Thoracic aorta (tissue), 2 donors: Measurements from ENCODE around the gene RNF223. TPM values are rescaled to one million over a fixed set of nuclear protein-coding genes. Genes with fewer than 3 reads are reported as not detected.

ENCODE experiments used
- ATAC-seq: fragments of 150-250 bp; one replicate; pipeline ENCODE4 v1.8.0; 2017; ENCODE audit warnings: low read depth; ENCODE audit not compliant: insufficient number of reproducible peaks, low FRiP score
- DNase-seq: peaks from one replicate; pipeline ENCODE4 v3.0.0-alpha.2; 2020; ENCODE audit warnings: low spot score
- H3K27ac ChIP-seq, 2 donors: fragments of 200-600 bp; sonication (generic); 1 replicate in 1 of 2; 2 replicates in 1 of 2; pipeline ENCODE4 v1.5.1; 2016; ENCODE audit warnings: mild to moderate bottlenecking in 2 of 2, moderate library complexity in 2 of 2
- H3K27me3 ChIP-seq: fragments of 200-600 bp; sonication (generic); replicated peaks from 2 replicates; pipeline ENCODE4 v1.6.0; 2016; ENCODE audit warnings: mild to moderate bottlenecking; ENCODE audit not compliant: insufficient read depth
- H3K36me3 ChIP-seq: fragments of 200-600 bp; sonication (generic); one replicate; pipeline ENCODE4 v1.5.1; 2016
- H3K4me1 ChIP-seq, 2 donors: fragments of 200-600 bp; sonication (generic); 1 replicate in 1 of 2; 2 replicates in 1 of 2; pipeline versions ENCODE4 v1.5.1 to v1.6.0; 2016; ENCODE audit warnings: low read depth in 2 of 2, mild to moderate bottlenecking in 1 of 2; ENCODE audit not compliant: control insufficient read depth in 1 of 2
- H3K4me3 ChIP-seq: fragments of 200-600 bp; sonication (generic); 2 replicates; pipeline ENCODE4 v1.5.1; 2016; ENCODE audit warnings: mild to moderate bottlenecking
- H3K9me3 ChIP-seq: fragments of 200-600 bp; sonication (generic); 2 replicates; pipeline ENCODE4 v1.5.1; 2016
- CTCF ChIP-seq: fragments of 200-600 bp; sonication (generic); IDR thresholded peaks from one replicate; pipeline ENCODE4 v1.5.1; 2019; ENCODE audit warnings: antibody characterized with exemption
- total RNA-seq, 2 donors: library from RNA; depleted of rRNA; stranded (reverse); fragments of >200 nt; gene quantifications; one replicate each; pipeline versions ENCODE4 v1.1.0 to v1.2.3, GENCODE V29; 2016

The RNF223 gene
- total RNA-seq, 2 donors from 2014 or later, result 0.71 TPM; not detected in 1

- no peak for TF ChIP-seq CTCF
- H3K36me3 ChIP-seq, result no peaks in the 10 kb centered on the region
- H3K4me3 ChIP-seq, result no peak overlapping the region
- H3K27me3 ChIP-seq, result no peaks in the 10 kb centered on the region
- DNase-seq (no peak), ATAC-seq (no peak)
- peaks cover 3 to 4% of the 10 kb centered on the region in 2 donors for H3K4me1 ChIP-seq
- no peak overlapping the region for H3K27ac ChIP-seq
- no peaks in the 10 kb centered on the region for H3K9me3 ChIP-seq
Observed at GRCh38 chr1:1074631-1075147, 583 bp upstream of the RNF223 start.

GRCh38 chr1:1072849-1073742 lies 1.0 kb downstream of the RNF223 start:
- no peak for TF ChIP-seq CTCF
- H3K9me3 ChIP-seq, result no peaks in the 10 kb centered on the region
- H3K36me3 ChIP-seq, result no peaks in the 10 kb centered on the region
- ATAC-seq, result no peak
- no peak overlapping the region for H3K4me3 ChIP-seq
- DNase-seq, result no peak
- no peaks in the 10 kb centered on the region for H3K27me3 ChIP-seq
- peaks cover 0 to 12% of the 10 kb centered on the region in 2 donors for H3K4me1 ChIP-seq
- H3K27ac ChIP-seq, result no peak overlapping the region

GRCh38 chr1:1072299-1072848 lies 1.7 kb downstream of the RNF223 start:
- ATAC-seq, result no peak
- H3K4me3 ChIP-seq, result no peak overlapping the region
- H3K27me3 ChIP-seq, result no peaks in the 10 kb centered on the region
- no peak for DNase-seq
- H3K9me3 ChIP-seq, result no peaks in the 10 kb centered on the region
- TF ChIP-seq CTCF, result no peak
- H3K36me3 ChIP-seq, result no peaks in the 10 kb centered on the region
- H3K27ac ChIP-seq, result no peak overlapping the region
- peaks cover 0 to 14% of the 10 kb centered on the region in 2 donors for H3K4me1 ChIP-seq

GRCh38 chr1:1071486-1072298 lies 2.4 kb downstream of the RNF223 start:
- ATAC-seq (no peak), DNase-seq (no peak)
- Histone ChIP-seq H3K4me3 (no peak overlapping the region), H3K36me3 (no peaks in the 10 kb centered on the region), H3K4me1 (peaks cover 0 to 14% of the 10 kb centered on the region in 2 donors), H3K27me3 (no peaks in the 10 kb centered on the region), H3K27ac (no peak overlapping the region), H3K9me3 (no peaks in the 10 kb centered on the region)
- TF ChIP-seq CTCF, result no peak
